Islet precursor cell (in vitro differentiated cells): ENCODE results near the gene PLA1A.
"Not testable (repeated sequence)": the region's sequence is repeated elsewhere in the genome, so short reads cannot be mapped to it uniquely, and the experiment has no call there.

Experiments
- DNase-seq: peaks from one replicate; pipeline ENCODE4 v3.0.0-alpha.2; 2018

Gene PLA1A

GRCh38 chr3:119597548-119598288 is at the start of gene PLA1A:
TSS of gene PLA1A (plus strand) at chr3:119597885. CDS start at chr3:119597914, 29 bp downstream.
- DNase-seq, result no peak

- DNase-seq, result no peak
Observed at GRCh38 chr3:119548341-119548740, 49.3 kb upstream of the PLA1A start.

GRCh38 chr3:119550192-119550910 is 47.3 kb upstream of the PLA1A start:
- DNase-seq, result no peak

GRCh38 chr3:119551598-119551997 is 46.1 kb upstream of the PLA1A start:
- DNase-seq, result no peak

- not testable (repeated sequence) for DNase-seq
Observed at GRCh38 chr3:119552928-119553327, 44.8 kb upstream of the PLA1A start.

GRCh38 chr3:119553823-119554415 is 43.8 kb upstream of the PLA1A start:
- DNase-seq, result no peak

GRCh38 chr3:119555309-119555735 is 42.4 kb upstream of the PLA1A start:
- DNase-seq, result no peak

GRCh38 chr3:119555929-119556328 is 41.8 kb upstream of the PLA1A start:
- no peak for DNase-seq

- DNase-seq, result no peak
Observed at GRCh38 chr3:119557192-119557876, 40.4 kb upstream of the PLA1A start.

GRCh38 chr3:119557877-119558269 is 39.8 kb upstream of the PLA1A start:
- DNase-seq, result no peak

- DNase-seq, result no peak
Observed at GRCh38 chr3:119558626-119559317, 38.9 kb upstream of the PLA1A start.

- DNase-seq, result peak; percentile 79
Observed at GRCh38 chr3:119559441-119559963, 38.2 kb upstream of the PLA1A start, which contains the start of gene CD80. TSS of gene CD80 (minus strand) at chr3:119559614. CDS start at chr3:119557728, 1,886 bp downstream.

- DNase-seq, result no peak
Observed at GRCh38 chr3:119560160-119560559, 37.5 kb upstream of the PLA1A start.

- no peak for DNase-seq
Observed at GRCh38 chr3:119562307-119562961, 35.3 kb upstream of the PLA1A start.

- not testable (repeated sequence) for DNase-seq
Observed at GRCh38 chr3:119563334-119563733, 34.4 kb upstream of the PLA1A start.

GRCh38 chr3:119569156-119569555 is 28.5 kb upstream of the PLA1A start:
- DNase-seq, result no peak

GRCh38 chr3:119570229-119570628 is 27.5 kb upstream of the PLA1A start:
- no peak for DNase-seq

GRCh38 chr3:119571230-119571629 is 26.5 kb upstream of the PLA1A start:
- no peak for DNase-seq

- no peak for DNase-seq
Observed at GRCh38 chr3:119571688-119572087, 26.0 kb upstream of the PLA1A start.

- DNase-seq, result no peak
Observed at GRCh38 chr3:119575507-119575906, 22.2 kb upstream of the PLA1A start.

- peak; percentile 92 for DNase-seq
Observed at GRCh38 chr3:119579366-119580066, 18.2 kb upstream of the PLA1A start, which contains the start of gene ADPRH. TSS of gene ADPRH (plus strand) at chr3:119579492. CDS start at chr3:119582170, 2,678 bp downstream.
